Endothelial cell of umbilical vein (primary cell): Measurements from ENCODE around the gene AMFR. TPM values are rescaled to one million over a fixed set of nuclear protein-coding genes. Genes with fewer than 3 reads are reported as not detected.

Experiments used
- BruUV-seq: library from RNA; stranded (reverse); fragments of 400-500 nt; replicated peaks from 2 replicates; lab custom pipeline; 2021; lab: Mats Ljungman, UMichigan
- CTCF ChIA-PET: fragments of 300-600, 350-600 bp; sonication (Branson Sonifier 250); formaldehyde crosslinking; loops from one replicate; lab custom pipeline; 2021; ENCODE audit warnings: antibody characterized with exemption, inconsistent platforms; lab: Charles Lee
- POLR2A ChIA-PET: fragments of 300-600, 350-600 bp; sonication (Branson Sonifier 250); formaldehyde crosslinking; loops from one replicate; lab custom pipeline; 2021; ENCODE audit warnings: antibody characterized with exemption, inconsistent platforms; lab: Charles Lee
- DNase-seq: peaks from one replicate; pipeline ENCODE4 v3.0.0-alpha.2; 2011; ENCODE audit warnings: low read depth, low spot score
- FAIRE-seq: peaks from 2 replicates; lab custom pipeline; 2011; peaks lifted over from hg19 to GRCh38; lab: Jason Lieb, UNC
- H2AFZ ChIP-seq: 2 replicates; pipeline ENCODE4 v1.6.0; 2012; ENCODE audit warnings: low read depth, low read length, control low read depth, inconsistent platforms
- H3K27ac ChIP-seq: 2 replicates; pipeline ENCODE4 v1.5.1; 2011; ENCODE audit warnings: low read depth, mild to moderate bottlenecking, control low read depth, low read length, moderate library complexity; ENCODE audit not compliant: insufficient read depth
- H3K27me3 ChIP-seq, 2 experiments: 2 replicates each; pipeline versions ENCODE4 v1.6.0 to v1.6.1; 2011; ENCODE audit warnings: low read length in 2 of 2, mixed read lengths in 1 of 2; ENCODE audit not compliant: control insufficient read depth in 2 of 2, insufficient read depth in 2 of 2
- H3K36me3 ChIP-seq, 2 experiments: 2 replicates in 1 of 2; 3 replicates in 1 of 2; pipeline ENCODE4 v1.5.1; 2011; ENCODE audit warnings: low read length in 2 of 2, mild to moderate bottlenecking in 1 of 2, moderate library complexity in 1 of 2; ENCODE audit not compliant: control insufficient read depth in 2 of 2, insufficient read depth in 2 of 2; ENCODE audit errors: extremely low read depth in 1 of 2
- H3K4me1 ChIP-seq: 3 replicates; pipeline ENCODE4 v1.5.1; 2011; ENCODE audit warnings: mild to moderate bottlenecking, low read length; ENCODE audit not compliant: control insufficient read depth, insufficient read depth; ENCODE audit errors: extremely low read depth
- H3K4me2 ChIP-seq: 2 replicates; pipeline ENCODE4 v1.6.1; 2011; ENCODE audit warnings: low read length, control low read depth, mixed read lengths; ENCODE audit not compliant: insufficient read depth
- H3K4me3 ChIP-seq, 3 experiments: fragments of 200-600 bp in 1 of 3; sonication (generic), shearing (Covaris generic) in 1 of 3; replicated peaks in 1 of 3; 2 replicates each; pipeline ENCODE4 v1.5.1; 2011 to 2016; ENCODE audit warnings: control low read depth in 3 of 3, low read length in 3 of 3, mild to moderate bottlenecking in 2 of 3, inconsistent platforms in 1 of 3, low read depth in 1 of 3, moderate library complexity in 1 of 3; ENCODE audit not compliant: insufficient read depth in 1 of 3
- H3K79me2 ChIP-seq: 2 replicates; pipeline ENCODE4 v1.6.0; 2012; ENCODE audit warnings: low read length, inconsistent platforms; ENCODE audit not compliant: control insufficient read depth, insufficient read depth
- H3K9ac ChIP-seq: replicated peaks from 2 replicates; pipeline ENCODE3; 2011; ENCODE audit warnings: low read length, control low read depth; ENCODE audit not compliant: insufficient read depth; ENCODE audit errors: extremely low read depth
- H3K9me1 ChIP-seq: replicated peaks from 3 replicates; pipeline ENCODE4 v1.6.0; 2011; ENCODE audit warnings: mild to moderate bottlenecking, low read length; ENCODE audit not compliant: control insufficient read depth, insufficient read depth; ENCODE audit errors: extremely low read depth
- H3K9me3 ChIP-seq: replicated peaks from 2 replicates; pipeline ENCODE4 v1.5.1; 2012; ENCODE audit warnings: low read length, inconsistent platforms; ENCODE audit not compliant: control insufficient read depth, insufficient read depth
- H4K20me1 ChIP-seq: replicated peaks from 2 replicates; pipeline ENCODE3; 2011; ENCODE audit warnings: mild to moderate bottlenecking, low read length; ENCODE audit not compliant: control insufficient read depth, insufficient read depth; ENCODE audit errors: extremely low read depth
- EZH2 ChIP-seq: IDR thresholded peaks from 2 replicates; pipeline ENCODE4 v1.6.1; 2012; ENCODE audit warnings: borderline replicate concordance, low read depth, mild to moderate bottlenecking, moderate library complexity, low read length, inconsistent platforms; ENCODE audit not compliant: severe bottlenecking
- FOS ChIP-seq: IDR thresholded peaks from 2 replicates; pipeline ENCODE4 v1.6.1; 2011; ENCODE audit warnings: mild to moderate bottlenecking, low read length, moderate library complexity, borderline replicate concordance; ENCODE audit not compliant: insufficient read depth
- GATA2 ChIP-seq: IDR thresholded peaks from 2 replicates; pipeline ENCODE4 v1.7.0; 2011; ENCODE audit warnings: low read depth, mild to moderate bottlenecking, moderate library complexity, mixed read lengths, low read length; ENCODE audit not compliant: insufficient read length, insufficient read depth
- JUN ChIP-seq: IDR thresholded peaks from 2 replicates; pipeline ENCODE4 v1.6.1; 2011; ENCODE audit warnings: borderline replicate concordance, low read depth; ENCODE audit not compliant: insufficient read length, insufficient read depth
- MYC ChIP-seq: IDR thresholded peaks from one replicate; pipeline ENCODE4 v1.6.1; 2011; ENCODE audit warnings: mild to moderate bottlenecking, low read depth, low read length
- POLR2A ChIP-seq: IDR thresholded peaks from 2 replicates; pipeline ENCODE4 v1.6.1; 2012; ENCODE audit warnings: low read depth, mild to moderate bottlenecking, control low read depth, low read length
- POLR2AphosphoS5 ChIP-seq: IDR thresholded peaks from 2 replicates; pipeline ENCODE4 v1.6.1; 2012; ENCODE audit warnings: low read depth, mild to moderate bottlenecking, control low read depth, low read length, moderate library complexity; ENCODE audit not compliant: insufficient read depth
- dilution Hi-C: fragments of 300-500 bp; cut with MboI; formaldehyde crosslinking; loops from one replicate; pipeline ENCODE4 v1.15.0; 2019; ENCODE audit warnings: low sequenced_read_pairs; ENCODE audit not compliant: extremely low pct_ligation_motif_present
- intact Hi-C: fragments of 100-400 bp; cut with micrococcal nuclease; formaldehyde crosslinking; loops from one replicate; pipeline ENCODE4 v1.10.0; 2022
- polyA plus RNA-seq, 4 experiments: library from polyadenylated mRNA; depleted of rRNA in 3 of 4; stranded (reverse) in 3 of 4; unstranded in 1 of 4; fragments of >200 nt; gene quantifications; 2 replicates each; pipeline versions ENCODE4 v1.2.1 to v1.2.3, GENCODE V29; 2011 to 2012; ENCODE audit warnings: missing spikeins in 1 of 4
- total RNA-seq: library from RNA; stranded (reverse); gene quantifications from 2 replicates; pipeline ENCODE4 v1.2.3, GENCODE V29; 2021
- TF ChIP-seq, protein P1 (sequence below): IDR thresholded peaks from 2 replicates; pipeline ENCODE4 v1.6.1; 2011; ENCODE audit not compliant: insufficient read depth, insufficient read length
- TF ChIP-seq, protein P2 (sequence below), 2 donors: IDR thresholded peaks; 1 replicate in 1 of 2; 2 replicates in 1 of 2; pipeline ENCODE4 v1.5.1; 2011; ENCODE audit warnings: low read length in 2 of 2, mild to moderate bottlenecking in 2 of 2, moderate library complexity in 2 of 2, control low read depth in 1 of 2, inconsistent platforms in 1 of 2, low read depth in 1 of 2; ENCODE audit not compliant: insufficient read depth in 1 of 2; ENCODE audit errors: extremely low read depth in 1 of 2

The AMFR gene
- total and polyA plus RNA-seq, 2 donors (not counting 3 experiments of a cell fraction or from before 2014, with no cell fraction given): 66.5 to 71.7 TPM

DNA sequence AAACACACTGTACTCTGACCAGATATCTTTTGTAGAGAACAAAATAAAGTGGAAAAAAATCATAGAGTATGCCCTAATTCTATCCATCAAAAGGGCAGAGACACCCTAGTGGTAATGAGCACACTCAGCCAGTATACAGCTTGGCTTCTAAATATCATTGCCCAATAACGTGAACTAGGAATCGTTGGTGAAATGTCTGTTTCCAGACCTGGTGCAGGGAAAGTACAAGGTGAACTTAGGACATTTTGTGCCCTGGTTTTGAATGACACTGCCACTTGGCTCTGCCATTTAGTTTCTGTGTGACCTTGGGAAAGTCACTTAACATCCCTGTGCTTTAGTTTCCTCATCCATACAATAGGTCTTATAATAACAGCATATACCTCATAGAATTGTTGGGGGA is 13.7 kb downstream of the AMFR start:
- FAIRE-seq: no peak
- Histone ChIP-seq H3K79me2 (peaks cover 15% of the 10 kb centered on the region), H3K9me3 (no peaks in the 10 kb centered on the region), H3K27me3 (no peaks in the 10 kb centered on the region), H2AFZ (no peak overlapping the region), H3K4me2 (no peak overlapping the region), H3K4me1 (no peaks in the 10 kb centered on the region), H3K36me3 (peaks cover 12 to 15% of the 10 kb centered on the region in 2 experiments), H3K4me3 (no peak overlapping the region), H4K20me1 (no peaks in the 10 kb centered on the region), H3K9me1 (no peaks in the 10 kb centered on the region), H3K27ac (no peak overlapping the region), H3K9ac (no peak overlapping the region)
- TF ChIP-seq FOS (no peak), MYC (no peak), EZH2 (no peak), JUN (no peak), POLR2AphosphoS5 (no peak), GATA2 (no peak), POLR2A (no peak)
- TF ChIP-seq, protein P1, sequence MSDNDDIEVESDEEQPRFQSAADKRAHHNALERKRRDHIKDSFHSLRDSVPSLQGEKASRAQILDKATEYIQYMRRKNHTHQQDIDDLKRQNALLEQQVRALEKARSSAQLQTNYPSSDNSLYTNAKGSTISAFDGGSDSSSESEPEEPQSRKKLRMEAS: no peak
- TF ChIP-seq, protein P2, sequence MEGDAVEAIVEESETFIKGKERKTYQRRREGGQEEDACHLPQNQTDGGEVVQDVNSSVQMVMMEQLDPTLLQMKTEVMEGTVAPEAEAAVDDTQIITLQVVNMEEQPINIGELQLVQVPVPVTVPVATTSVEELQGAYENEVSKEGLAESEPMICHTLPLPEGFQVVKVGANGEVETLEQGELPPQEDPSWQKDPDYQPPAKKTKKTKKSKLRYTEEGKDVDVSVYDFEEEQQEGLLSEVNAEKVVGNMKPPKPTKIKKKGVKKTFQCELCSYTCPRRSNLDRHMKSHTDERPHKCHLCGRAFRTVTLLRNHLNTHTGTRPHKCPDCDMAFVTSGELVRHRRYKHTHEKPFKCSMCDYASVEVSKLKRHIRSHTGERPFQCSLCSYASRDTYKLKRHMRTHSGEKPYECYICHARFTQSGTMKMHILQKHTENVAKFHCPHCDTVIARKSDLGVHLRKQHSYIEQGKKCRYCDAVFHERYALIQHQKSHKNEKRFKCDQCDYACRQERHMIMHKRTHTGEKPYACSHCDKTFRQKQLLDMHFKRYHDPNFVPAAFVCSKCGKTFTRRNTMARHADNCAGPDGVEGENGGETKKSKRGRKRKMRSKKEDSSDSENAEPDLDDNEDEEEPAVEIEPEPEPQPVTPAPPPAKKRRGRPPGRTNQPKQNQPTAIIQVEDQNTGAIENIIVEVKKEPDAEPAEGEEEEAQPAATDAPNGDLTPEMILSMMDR (IDR thresholded peaks at IDR 0.05; ENCODE audit: extremely low read depth in 1 of 2, insufficient read depth in 1 of 2, low read depth in 1 of 2, low read length in 2 of 2): no peak
- dilution Hi-C loops (no loop called here), intact Hi-C loops (no loop called here)
- CTCF ChIA-PET: interaction anchor here (1.3 kb wide), 1 partner anchor 10 kb away, joined by 3 read pairs; no protein-coding TSS in a partner anchor
- POLR2A ChIA-PET: no interaction called here
- no TSS peak for BruUV-seq
- DNase-seq: no peak
